Neural progenitor cell (in vitro differentiated cells): ENCODE results near the gene TRA2A.

Experiments
- CTCF ChIP-seq: fragments of 200-600 bp; sonication (generic); IDR thresholded peaks from 2 replicates; pipeline ENCODE4 v1.5.1; 2017; ENCODE audit warnings: antibody characterized with exemption, mild to moderate bottlenecking
- EZH2 ChIP-seq: fragments of 200-600 bp; sonication (generic); IDR thresholded peaks from 2 replicates; pipeline ENCODE4 v1.6.1; 2017; ENCODE audit warnings: antibody characterized with exemption, mild to moderate bottlenecking, moderate library complexity
- EZH2phosphoT487 ChIP-seq: fragments of 200-600 bp; sonication (generic); IDR thresholded peaks from 2 replicates; pipeline ENCODE4 v1.6.1; 2017; ENCODE audit warnings: antibody characterized with exemption

- TF ChIP-seq CTCF (no peak), EZH2 (no peak), EZH2phosphoT487 (no peak)
These were observed 40.3 kb downstream of the TRA2A start for GRCh38 chr7:23491502-23491901.
